GM12878 (cell line): Measurements from ENCODE around the gene CMTM4. TPM values are rescaled to one million over a fixed set of nuclear protein-coding genes. Genes with fewer than 3 reads are reported as not detected.

Source experiments
- ATAC-seq: fragments of 200-7000 bp; cut with Tn5 transposase; 3 replicates; pipeline ENCODE4 v1.9.1; 2020; ENCODE audit warnings: mild to moderate bottlenecking, moderate library complexity
- BruUV-seq: library from RNA; stranded (reverse); fragments of 400-500 nt; replicated peaks from 2 replicates; lab custom pipeline; 2021; lab: Mats Ljungman, UMichigan
- CTCF ChIA-PET: fragments of 300-600 bp; sonication (Branson Sonifier 250); formaldehyde crosslinking; extraction: SDS; loops from one replicate; lab custom pipeline; 2021; ENCODE audit warnings: inconsistent platforms; lab: Yijun Ruan, JAX
- POLR2A ChIA-PET: fragments of 350-600 bp; formaldehyde crosslinking; extraction: SDS; loops from one replicate; lab custom pipeline; 2021; ENCODE audit warnings: inconsistent platforms; lab: Charles Lee
- RAD21 ChIA-PET: fragments of 300-600 bp; sonication (Branson Sonifier 250); formaldehyde crosslinking; loops from one replicate; lab custom pipeline; 2023; ENCODE audit warnings: antibody characterized with exemption; ENCODE audit not compliant: unreplicated experiment; lab: Charles Lee
- SMC1A ChIA-PET: fragments of 300-600 bp; sonication (Branson Sonifier 250); formaldehyde crosslinking; loops from one replicate; lab custom pipeline; 2023; ENCODE audit not compliant: unreplicated experiment, uncharacterized antibody; lab: Charles Lee
- DNase-seq: peaks from one replicate; pipeline ENCODE4 v3.0.0-alpha.2; 2011; ENCODE audit warnings: low read depth, low spot score
- FAIRE-seq: peaks from 3 replicates; lab custom pipeline; 2011; peaks lifted over from hg19 to GRCh38; lab: Jason Lieb, UNC
- H2AFZ ChIP-seq: 2 replicates; pipeline ENCODE4 v1.6.0; 2011; ENCODE audit warnings: low read depth, low read length, control low read depth; ENCODE audit not compliant: control insufficient read depth
- H3K27ac ChIP-seq: 2 replicates; pipeline ENCODE4 v1.5.1; 2011; ENCODE audit warnings: control low read depth; ENCODE audit not compliant: control insufficient read depth, insufficient read depth
- H3K27me3 ChIP-seq, 2 experiments: replicated peaks in 1 of 2; 2 replicates each; pipeline versions ENCODE4 v1.6.0 to v1.6.1; 2011; ENCODE audit warnings: low read length in 1 of 2; ENCODE audit not compliant: control insufficient read depth in 2 of 2, insufficient read depth in 2 of 2
- H3K36me3 ChIP-seq, 2 experiments: 2 replicates each; pipeline ENCODE4 v1.5.1; 2011; ENCODE audit warnings: low read length in 1 of 2; ENCODE audit not compliant: control insufficient read depth in 2 of 2, insufficient read depth in 2 of 2
- H3K4me1 ChIP-seq: 2 replicates; pipeline ENCODE4 v1.6.1; 2011; ENCODE audit warnings: mild to moderate bottlenecking, low read length, moderate library complexity, mixed read lengths; ENCODE audit not compliant: control insufficient read depth, insufficient read depth
- H3K4me2 ChIP-seq: 2 replicates; pipeline ENCODE4 v1.6.0; 2011; ENCODE audit warnings: control low read depth; ENCODE audit not compliant: control insufficient read depth, insufficient read depth
- H3K4me3 ChIP-seq: fragments of 200-600 bp; sonication (generic); 2 replicates; pipeline ENCODE4 v1.5.1; 2016
- H3K79me2 ChIP-seq: 2 replicates; pipeline ENCODE4 v1.6.0; 2011; ENCODE audit warnings: low read length; ENCODE audit not compliant: control insufficient read depth, insufficient read depth
- H3K9ac ChIP-seq: 2 replicates; pipeline ENCODE4 v1.8.0; 2011; ENCODE audit warnings: low read length, control low read depth, mixed read lengths; ENCODE audit not compliant: control insufficient read depth, insufficient read depth
- H3K9me3 ChIP-seq: replicated peaks from 3 replicates; pipeline ENCODE4 v1.5.1; 2011; ENCODE audit warnings: mild to moderate bottlenecking, low read length; ENCODE audit not compliant: control insufficient read depth, insufficient read depth
- H4K20me1 ChIP-seq: 2 replicates; pipeline ENCODE4 v1.6.0; 2011; ENCODE audit not compliant: control insufficient read depth, insufficient read depth
- CREB1 ChIP-seq: IDR thresholded peaks from 2 replicates; pipeline ENCODE4 v1.6.1; 2012; ENCODE audit warnings: low read depth, mild to moderate bottlenecking, inconsistent platforms
- HCFC1 ChIP-seq: fragments of 150-350 bp; IDR thresholded peaks from 2 replicates; pipeline ENCODE4 v1.6.1; 2014; ENCODE audit warnings: low read length
- JUNB ChIP-seq: IDR thresholded peaks from 2 replicates; pipeline ENCODE4 v1.6.1; 2016; ENCODE audit warnings: antibody characterized with exemption, mild to moderate bottlenecking
- MTA3 ChIP-seq: IDR thresholded peaks from 2 replicates; pipeline ENCODE4 v1.6.1; 2012; ENCODE audit warnings: low read length, inconsistent platforms, borderline replicate concordance
- PAX8 ChIP-seq: fragments of 450-650 bp; IDR thresholded peaks from 2 replicates; pipeline ENCODE4 v1.6.1; 2017; ENCODE audit warnings: mild to moderate bottlenecking, moderate library complexity
- POLR2AphosphoS2 ChIP-seq: IDR thresholded peaks from 2 replicates; pipeline ENCODE4 v1.6.1; 2011; ENCODE audit warnings: low read depth, mild to moderate bottlenecking, low read length, improper control_type of control experiment, moderate library complexity
- STAT1 ChIP-seq: fragments of 450-650 bp; conservative IDR thresholded peaks from 2 replicates; pipeline ENCODE4 v1.6.1; 2014; ENCODE audit warnings: antibody characterized with exemption, mild to moderate bottlenecking
- ZNF217 ChIP-seq: fragments of 450-650 bp; IDR thresholded peaks from 2 replicates; pipeline ENCODE4 v1.6.1; 2017; ENCODE audit warnings: antibody characterized with exemption, mild to moderate bottlenecking
- ZNF622 ChIP-seq: fragments of 450-650 bp; IDR thresholded peaks from 2 replicates; pipeline ENCODE4 v1.6.1; 2017; ENCODE audit warnings: mild to moderate bottlenecking, inconsistent platforms
- WGBS: methylation state at CpG from one replicate; pipeline ENCODE4 v1.1.6; 2016; ENCODE audit warnings: low lambda C conversion rate; ENCODE audit not compliant: insufficient replicate concordance, insufficient coverage; ENCODE audit errors: missing lambda C conversion rate; 5-methylcytosine and 5-hydroxymethylcytosine counted together
- in situ Hi-C: fragments of 300-500 bp; cut with MboI; formaldehyde crosslinking; loops from 9 replicates; pipeline ENCODE4 v1.14.3; 2018; ENCODE audit warnings: mixed read lengths
- intact Hi-C: fragments of 100-400 bp; cut with micrococcal nuclease; formaldehyde crosslinking; loops from one replicate; pipeline ENCODE4 v1.14.2; 2022; ENCODE audit not compliant: unreplicated experiment
- polyA plus RNA-seq, 11 experiments: library from polyadenylated mRNA; depleted of rRNA in 4 of 11; unstranded in 6 of 11; stranded (reverse) in 5 of 11; fragments of >200 nt; fragmentation: Nextera tagmentation in 4 of 11; fragmentation: Illumina TruSeq in 1 of 11; extraction: Ambion mirVana in 4 of 11; extraction: Trizol in 1 of 11; gene quantifications; 1 replicate in 1 of 11; 2 replicates in 10 of 11; pipeline versions ENCODE4 v1.2.1 to v1.2.3, GENCODE V29; 2011 to 2016; ENCODE audit warnings: inconsistent platforms in 2 of 11, missing spikeins in 2 of 11, low read depth in 1 of 11
- total RNA-seq, 4 experiments: library from RNA; depleted of rRNA in 3 of 4; stranded (reverse); fragments of >200 nt in 3 of 4; fragmentation: Illumina TruSeq in 1 of 4; extraction: Trizol in 1 of 4; gene quantifications; 2 replicates each; pipeline versions ENCODE4 v1.2.1 to v1.2.3, GENCODE V29; 2013 to 2021
- TF ChIP-seq, protein P1 (sequence below): IDR thresholded peaks from 2 replicates; pipeline ENCODE4 v1.6.1; 2012; ENCODE audit warnings: improper control_type of control experiment, low read depth, low read length; ENCODE audit not compliant: insufficient replicate concordance
- TF ChIP-seq, protein P2 (sequence below): IDR thresholded peaks from 2 replicates; pipeline ENCODE4 v1.6.1; 2011; ENCODE audit warnings: borderline replicate concordance, low read depth, mild to moderate bottlenecking, moderate library complexity, mixed read lengths, low read length; ENCODE audit not compliant: insufficient read depth; ENCODE audit errors: extremely low read length
- TF ChIP-seq, protein P3 (sequence below): fragments of 450-650 bp; formaldehyde crosslinking; IDR thresholded peaks from 2 replicates; pipeline ENCODE4 v1.4.0; 2022; ENCODE audit warnings: mild to moderate bottlenecking, moderate library complexity
- TF ChIP-seq, protein P4 (sequence below): IDR thresholded peaks from 2 replicates; pipeline ENCODE4 v1.6.1; 2012; ENCODE audit warnings: low read depth, low read length, improper control_type of control experiment

Gene CMTM4
- total and polyA plus RNA-seq, 10 of the 15 experiments (the other 5 are each of a cell fraction or from before 2014, with no cell fraction given), result 0.02 to 0.43 (median 0.15) TPM; not detected in 2

DNA sequence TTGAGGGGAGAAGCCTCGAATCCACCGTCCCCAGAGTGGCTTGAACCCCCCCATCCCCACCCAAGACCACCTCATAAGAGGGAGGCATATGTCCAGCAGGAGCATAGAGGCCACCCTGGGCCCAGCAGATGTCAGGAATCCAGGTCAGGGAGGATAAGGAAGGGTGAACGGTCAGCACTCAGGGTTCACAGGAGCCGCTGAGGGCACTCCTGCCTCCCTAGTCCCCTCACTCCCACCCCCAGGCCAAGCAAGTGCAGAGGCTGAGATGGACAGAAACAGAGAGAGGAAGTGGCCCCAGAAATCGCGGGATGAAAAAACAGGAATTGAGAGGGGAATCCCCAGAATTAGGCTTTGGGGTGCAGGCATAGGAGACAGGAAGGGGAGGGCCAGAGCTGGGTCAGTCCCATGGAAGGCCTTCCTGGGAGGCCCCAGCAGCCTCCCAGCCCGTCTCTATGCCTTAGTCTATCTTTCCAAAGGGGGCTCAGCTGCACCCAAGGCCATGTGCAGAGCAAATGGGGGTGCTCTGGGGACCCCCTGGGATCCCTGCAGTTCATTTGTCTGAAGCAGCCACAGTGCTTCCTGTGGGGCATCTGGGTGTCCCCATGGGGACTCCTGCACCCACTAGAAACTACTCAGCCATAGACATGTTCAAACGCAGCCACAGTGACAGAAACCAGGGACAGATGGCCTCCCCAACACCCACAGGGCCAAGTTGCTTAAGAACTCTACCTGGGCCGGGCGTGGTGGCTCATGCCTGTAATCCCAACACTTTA, 90.4 kb downstream of the CMTM4 start:
- peak; percentile 48 for ATAC-seq
- DNase-seq, result no peak
- intact Hi-C loops, result loop anchor here (1.0 to 5.0 kb wide), 5 partner anchors 45 to 200 kb away; partner anchors contain the start of genes CKLF and TK2
- Histone ChIP-seq H3K27ac (no peak overlapping the region), H3K36me3 (peaks cover 0 to 14% of the 10 kb centered on the region in 2 experiments; a peak in 2 of 4 replicates), H3K4me3 (peak overlapping the region; percentile 72), H3K27me3 (no peaks in the 10 kb centered on the region), H4K20me1 (no peaks in the 10 kb centered on the region), H3K9me3 (peaks cover 7% of the 10 kb centered on the region; the same call in 2 of the 3 replicates), H2AFZ (no peak overlapping the region), H3K4me2 (peak overlapping the region; percentile 81), H3K79me2 (no peaks in the 10 kb centered on the region), H3K9ac (peak overlapping the region; percentile 53; the same call in 1 of the 2 replicates), H3K4me1 (peaks cover 17% of the 10 kb centered on the region)
- ChIA-PET POLR2A (no interaction called here), SMC1A (interaction anchor here (0.8 to 3.0 kb wide), 6 partner anchors 9 to 127 kb away, joined by 3 to 21 read pairs (median 4); no protein-coding TSS in a partner anchor), RAD21 (interaction anchor here (1.2 to 1.3 kb wide), 2 partner anchors 16 to 43 kb away, joined by 4 read pairs; no protein-coding TSS in a partner anchor), CTCF (interaction anchor here (0.6 to 4.5 kb wide), 14 partner anchors 9 to 268 kb away, joined by 3 to 36 read pairs (median 5); partner anchors contain the start of gene NAE1)
- TSS peak; percentile 65 for BruUV-seq
- FAIRE-seq, result no peak
- in situ Hi-C loops, result no loop called here
- under 1% methylated on average over 10 of the region's 10 CpGs for WGBS
- TF ChIP-seq ZNF217 (no peak; the same call in 1 of the 2 replicates), PAX8 (no peak), STAT1 (no peak), ZNF622 (no peak), HCFC1 (no peak), CREB1 (no peak), JUNB (no peak), MTA3 (no peak), POLR2AphosphoS2 (no peak)
- TF ChIP-seq, protein P1, sequence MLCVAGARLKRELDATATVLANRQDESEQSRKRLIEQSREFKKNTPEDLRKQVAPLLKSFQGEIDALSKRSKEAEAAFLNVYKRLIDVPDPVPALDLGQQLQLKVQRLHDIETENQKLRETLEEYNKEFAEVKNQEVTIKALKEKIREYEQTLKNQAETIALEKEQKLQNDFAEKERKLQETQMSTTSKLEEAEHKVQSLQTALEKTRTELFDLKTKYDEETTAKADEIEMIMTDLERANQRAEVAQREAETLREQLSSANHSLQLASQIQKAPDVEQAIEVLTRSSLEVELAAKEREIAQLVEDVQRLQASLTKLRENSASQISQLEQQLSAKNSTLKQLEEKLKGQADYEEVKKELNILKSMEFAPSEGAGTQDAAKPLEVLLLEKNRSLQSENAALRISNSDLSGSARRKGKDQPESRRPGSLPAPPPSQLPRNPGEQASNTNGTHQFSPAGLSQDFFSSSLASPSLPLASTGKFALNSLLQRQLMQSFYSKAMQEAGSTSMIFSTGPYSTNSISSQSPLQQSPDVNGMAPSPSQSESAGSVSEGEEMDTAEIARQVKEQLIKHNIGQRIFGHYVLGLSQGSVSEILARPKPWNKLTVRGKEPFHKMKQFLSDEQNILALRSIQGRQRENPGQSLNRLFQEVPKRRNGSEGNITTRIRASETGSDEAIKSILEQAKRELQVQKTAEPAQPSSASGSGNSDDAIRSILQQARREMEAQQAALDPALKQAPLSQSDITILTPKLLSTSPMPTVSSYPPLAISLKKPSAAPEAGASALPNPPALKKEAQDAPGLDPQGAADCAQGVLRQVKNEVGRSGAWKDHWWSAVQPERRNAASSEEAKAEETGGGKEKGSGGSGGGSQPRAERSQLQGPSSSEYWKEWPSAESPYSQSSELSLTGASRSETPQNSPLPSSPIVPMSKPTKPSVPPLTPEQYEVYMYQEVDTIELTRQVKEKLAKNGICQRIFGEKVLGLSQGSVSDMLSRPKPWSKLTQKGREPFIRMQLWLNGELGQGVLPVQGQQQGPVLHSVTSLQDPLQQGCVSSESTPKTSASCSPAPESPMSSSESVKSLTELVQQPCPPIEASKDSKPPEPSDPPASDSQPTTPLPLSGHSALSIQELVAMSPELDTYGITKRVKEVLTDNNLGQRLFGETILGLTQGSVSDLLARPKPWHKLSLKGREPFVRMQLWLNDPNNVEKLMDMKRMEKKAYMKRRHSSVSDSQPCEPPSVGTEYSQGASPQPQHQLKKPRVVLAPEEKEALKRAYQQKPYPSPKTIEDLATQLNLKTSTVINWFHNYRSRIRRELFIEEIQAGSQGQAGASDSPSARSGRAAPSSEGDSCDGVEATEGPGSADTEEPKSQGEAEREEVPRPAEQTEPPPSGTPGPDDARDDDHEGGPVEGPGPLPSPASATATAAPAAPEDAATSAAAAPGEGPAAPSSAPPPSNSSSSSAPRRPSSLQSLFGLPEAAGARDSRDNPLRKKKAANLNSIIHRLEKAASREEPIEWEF, result no peak
- TF ChIP-seq, protein P2, sequence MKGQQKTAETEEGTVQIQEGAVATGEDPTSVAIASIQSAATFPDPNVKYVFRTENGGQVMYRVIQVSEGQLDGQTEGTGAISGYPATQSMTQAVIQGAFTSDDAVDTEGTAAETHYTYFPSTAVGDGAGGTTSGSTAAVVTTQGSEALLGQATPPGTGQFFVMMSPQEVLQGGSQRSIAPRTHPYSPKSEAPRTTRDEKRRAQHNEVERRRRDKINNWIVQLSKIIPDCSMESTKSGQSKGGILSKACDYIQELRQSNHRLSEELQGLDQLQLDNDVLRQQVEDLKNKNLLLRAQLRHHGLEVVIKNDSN, result no peak
- TF ChIP-seq, protein P3, sequence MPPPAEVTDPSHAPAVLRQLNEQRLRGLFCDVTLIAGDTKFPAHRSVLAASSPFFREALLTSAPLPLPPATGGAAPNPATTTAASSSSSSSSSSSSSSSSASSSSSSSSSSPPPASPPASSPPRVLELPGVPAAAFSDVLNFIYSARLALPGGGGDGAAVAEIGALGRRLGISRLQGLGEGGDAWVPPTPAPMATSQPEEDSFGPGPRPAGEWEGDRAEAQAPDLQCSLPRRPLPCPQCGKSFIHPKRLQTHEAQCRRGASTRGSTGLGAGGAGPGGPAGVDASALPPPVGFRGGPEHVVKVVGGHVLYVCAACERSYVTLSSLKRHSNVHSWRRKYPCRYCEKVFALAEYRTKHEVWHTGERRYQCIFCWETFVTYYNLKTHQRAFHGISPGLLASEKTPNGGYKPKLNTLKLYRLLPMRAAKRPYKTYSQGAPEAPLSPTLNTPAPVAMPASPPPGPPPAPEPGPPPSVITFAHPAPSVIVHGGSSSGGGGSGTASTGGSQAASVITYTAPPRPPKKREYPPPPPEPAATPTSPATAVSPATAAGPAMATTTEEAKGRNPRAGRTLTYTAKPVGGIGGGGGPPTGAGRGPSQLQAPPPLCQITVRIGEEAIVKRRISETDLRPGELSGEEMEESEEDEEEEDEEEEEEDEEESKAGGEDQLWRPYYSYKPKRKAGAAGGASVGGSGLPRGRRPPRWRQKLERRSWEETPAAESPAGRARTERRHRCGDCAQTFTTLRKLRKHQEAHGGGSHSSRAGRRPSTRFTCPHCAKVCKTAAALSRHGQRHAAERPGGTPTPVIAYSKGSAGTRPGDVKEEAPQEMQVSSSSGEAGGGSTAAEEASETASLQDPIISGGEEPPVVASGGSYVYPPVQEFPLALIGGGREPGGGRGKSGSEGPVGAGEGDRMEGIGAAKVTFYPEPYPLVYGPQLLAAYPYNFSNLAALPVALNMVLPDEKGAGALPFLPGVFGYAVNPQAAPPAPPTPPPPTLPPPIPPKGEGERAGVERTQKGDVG (CRISPR knock-in tag), result no peak
- TF ChIP-seq, protein P4, sequence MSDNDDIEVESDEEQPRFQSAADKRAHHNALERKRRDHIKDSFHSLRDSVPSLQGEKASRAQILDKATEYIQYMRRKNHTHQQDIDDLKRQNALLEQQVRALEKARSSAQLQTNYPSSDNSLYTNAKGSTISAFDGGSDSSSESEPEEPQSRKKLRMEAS, result no peak
